IMR-90 (cell line): ENCODE data around the gene TTC24. TPM values are rescaled to one million over a fixed set of nuclear protein-coding genes. Genes with fewer than 3 reads are reported as not detected.

ENCODE experiments used
- ATAC-seq: fragments of 200-7000 bp; cut with Tn5 transposase; 2 replicates; pipeline ENCODE4 v1.9.1; 2020; ENCODE audit warnings: low read depth, mild to moderate bottlenecking, moderate library complexity
- BruUV-seq: library from RNA; stranded (reverse); fragments of 400-500 nt; replicated peaks from 2 replicates; lab custom pipeline; 2021; lab: Mats Ljungman, UMichigan
- CTCF ChIA-PET: fragments of 300-600 bp; formaldehyde crosslinking; extraction: SDS; loops from one replicate; lab custom pipeline; 2021; ENCODE audit warnings: antibody characterized with exemption; lab: Yijun Ruan, JAX
- POLR2A ChIA-PET: fragments of 300-600 bp; sonication (Branson Sonifier 250); formaldehyde crosslinking; loops from one replicate; lab custom pipeline; 2022; ENCODE audit warnings: antibody characterized with exemption; ENCODE audit not compliant: unreplicated experiment; lab: Charles Lee
- DNase-seq: peaks from one replicate; pipeline ENCODE4 v3.0.0; 2013
- H2AFZ ChIP-seq: replicated peaks from 2 replicates; pipeline ENCODE3; 2013; ENCODE audit warnings: low read length, mild to moderate bottlenecking; ENCODE audit not compliant: poor library complexity
- H2AK5ac ChIP-seq: 2 replicates; pipeline ENCODE4 v1.6.1; 2013; ENCODE audit warnings: low read depth, low read length, inconsistent platforms
- H2AK9ac ChIP-seq: replicated peaks from 2 replicates; pipeline ENCODE3; 2013; ENCODE audit warnings: mild to moderate bottlenecking, low read depth, low read length, moderate library complexity; ENCODE audit not compliant: poor library complexity
- H2BK120ac ChIP-seq: 2 replicates; pipeline ENCODE4 v1.6.1; 2013; ENCODE audit warnings: low read depth, low read length, inconsistent platforms
- H2BK15ac ChIP-seq: 3 replicates; pipeline ENCODE4 v1.6.1; 2013; ENCODE audit warnings: low read depth, low read length, inconsistent platforms
- H2BK20ac ChIP-seq: 2 replicates; pipeline ENCODE4 v1.6.1; 2013; ENCODE audit warnings: low read depth, mild to moderate bottlenecking, inconsistent platforms, low read length, moderate library complexity
- H2BK5ac ChIP-seq: 2 replicates; pipeline ENCODE4 v1.6.1; 2013; ENCODE audit warnings: mild to moderate bottlenecking, low read depth, low read length, inconsistent platforms; ENCODE audit not compliant: poor library complexity, severe bottlenecking
- H3K14ac ChIP-seq: replicated peaks from 2 replicates; pipeline ENCODE4 v1.6.1; 2013; ENCODE audit warnings: low read depth, low read length, inconsistent platforms
- H3K18ac ChIP-seq: 2 replicates; pipeline ENCODE4 v1.6.1; 2013; ENCODE audit warnings: low read depth, low read length, control low read depth
- H3K23ac ChIP-seq: 2 replicates; pipeline ENCODE4 v1.6.1; 2013; ENCODE audit warnings: low read depth, low read length, inconsistent platforms
- H3K27ac ChIP-seq: 2 replicates; pipeline ENCODE4 v1.5.1; 2013; ENCODE audit warnings: mild to moderate bottlenecking, control low read depth, low read length; ENCODE audit not compliant: insufficient read depth
- H3K27me3 ChIP-seq: 2 replicates; pipeline ENCODE4 v1.6.1; 2013; ENCODE audit warnings: low read length; ENCODE audit not compliant: control insufficient read depth, insufficient read depth
- H3K36me3 ChIP-seq: 2 replicates; pipeline ENCODE4 v1.6.1; 2013; ENCODE audit warnings: low read length, mixed read lengths; ENCODE audit not compliant: control insufficient read depth, insufficient read depth
- H3K4ac ChIP-seq: 2 replicates; pipeline ENCODE4 v1.6.1; 2013; ENCODE audit warnings: low read depth, low read length, inconsistent platforms
- H3K4me1 ChIP-seq: 2 replicates; pipeline ENCODE4 v1.6.1; 2013; ENCODE audit warnings: low read length, mixed read lengths; ENCODE audit not compliant: control insufficient read depth, insufficient read depth
- H3K4me2 ChIP-seq: 2 replicates; pipeline ENCODE4 v1.6.1; 2013; ENCODE audit warnings: low read depth, mild to moderate bottlenecking, control low read depth, low read length, moderate library complexity
- H3K4me3 ChIP-seq: 2 replicates; pipeline ENCODE4 v1.5.1; 2013; ENCODE audit warnings: low read depth, mild to moderate bottlenecking, control low read depth, low read length, moderate library complexity; ENCODE audit not compliant: insufficient read depth
- H3K56ac ChIP-seq: 2 replicates; pipeline ENCODE4 v1.6.1; 2013; ENCODE audit warnings: low read length, inconsistent platforms; ENCODE audit not compliant: insufficient read depth; ENCODE audit errors: extremely low read depth
- H3K79me1 ChIP-seq, 2 experiments: 2 replicates each; pipeline ENCODE4 v1.6.1; 2013; ENCODE audit warnings: low read length in 2 of 2, inconsistent platforms in 1 of 2, low read depth in 1 of 2
- H3K9ac ChIP-seq: 2 replicates; pipeline ENCODE4 v1.6.1; 2013; ENCODE audit warnings: low read depth, low read length, control low read depth
- H3K9me1 ChIP-seq: 2 replicates; pipeline ENCODE4 v1.6.1; 2013; ENCODE audit warnings: low read length, inconsistent platforms; ENCODE audit not compliant: insufficient read depth
- H3K9me3 ChIP-seq: 2 replicates; pipeline ENCODE4 v1.6.1; 2013; ENCODE audit warnings: low read length; ENCODE audit not compliant: control insufficient read depth, insufficient read depth
- H4K20me1 ChIP-seq: 2 replicates; pipeline ENCODE4 v1.6.1; 2013; ENCODE audit warnings: low read length, inconsistent platforms; ENCODE audit not compliant: insufficient read depth
- H4K5ac ChIP-seq: 2 replicates; pipeline ENCODE4 v1.6.1; 2013; ENCODE audit warnings: mild to moderate bottlenecking, low read depth, low read length, control low read depth
- H4K8ac ChIP-seq, 2 experiments: 2 replicates each; pipeline ENCODE4 v1.6.1; 2013; ENCODE audit warnings: low read depth in 2 of 2, low read length in 2 of 2, control low read depth in 1 of 2, inconsistent platforms in 1 of 2
- H4K91ac ChIP-seq: 2 replicates; pipeline ENCODE4 v1.6.1; 2013; ENCODE audit warnings: low read depth, low read length, inconsistent platforms; ENCODE audit not compliant: insufficient read depth
- BHLHE40 ChIP-seq: fragments of 150-350 bp; IDR thresholded peaks from 2 replicates; pipeline ENCODE4 v1.6.1; 2016; ENCODE audit warnings: mild to moderate bottlenecking, low read depth, low read length
- CEBPB ChIP-seq: IDR thresholded peaks from 2 replicates; pipeline ENCODE4 v1.6.1; 2012; ENCODE audit warnings: low read depth, low read length, improper control_type of control experiment
- CHD1 ChIP-seq: IDR thresholded peaks from 2 replicates; pipeline ENCODE4 v1.6.1; 2012; ENCODE audit warnings: low read depth, low read length, improper control_type of control experiment
- CTCF ChIP-seq: conservative IDR thresholded peaks from 2 replicates; pipeline ENCODE4 v1.5.1; 2012; ENCODE audit warnings: mild to moderate bottlenecking, low read depth, low read length, improper control_type of control experiment
- ELK1 ChIP-seq: fragments of 150-350 bp; IDR thresholded peaks from 2 replicates; pipeline ENCODE4 v1.6.1; 2016; ENCODE audit warnings: low read depth, mild to moderate bottlenecking, low read length, moderate library complexity, borderline replicate concordance
- MAFK ChIP-seq: IDR thresholded peaks from 2 replicates; pipeline ENCODE4 v1.6.1; 2012; ENCODE audit warnings: low read depth, low read length, improper control_type of control experiment
- POLR2A ChIP-seq: IDR thresholded peaks from 2 replicates; pipeline ENCODE4 v1.6.1; 2012; ENCODE audit warnings: mild to moderate bottlenecking, low read depth, low read length
- WGBS, 2 experiments: methylation state at CpG; one replicate each; pipeline versions ENCODE4 v1.1.5 to v1.1.7; 2013; ENCODE audit warnings: missing lambda C conversion rate in 2 of 2; ENCODE audit not compliant: insufficient read length in 1 of 2; ENCODE audit errors: extremely low coverage in 2 of 2; 5-methylcytosine and 5-hydroxymethylcytosine counted together
- dilution Hi-C: fragments of 300-500 bp; cut with HindIII; formaldehyde crosslinking; loops from one replicate; pipeline ENCODE4 v1.14.3; 2018; ENCODE audit warnings: low sequenced_read_pairs; ENCODE audit not compliant: unreplicated experiment
- in situ Hi-C: fragments of 300-500 bp; cut with MboI; formaldehyde crosslinking; loops from 3 replicates; pipeline ENCODE4 v1.14.3; 2019; ENCODE audit warnings: low sequenced_read_pairs, inconsistent platforms, mixed read lengths
- intact Hi-C: fragments of 100-400 bp; cut with micrococcal nuclease; formaldehyde crosslinking; loops from 2 replicates; pipeline ENCODE4 v1.10.0; 2022
- polyA plus RNA-seq, 3 experiments: library from polyadenylated mRNA; depleted of rRNA; stranded (reverse); fragments of >200 nt; gene quantifications; 2 replicates each; pipeline ENCODE4 v1.2.3, GENCODE V29; 2012; ENCODE audit warnings: low replicate concordance in 1 of 3
- total RNA-seq: library from RNA; depleted of rRNA; stranded (reverse); fragments of >200 nt; gene quantifications from 2 replicates; pipeline ENCODE4 v1.2.3, GENCODE V29; 2012

TTC24 gene
- total and polyA plus RNA-seq, 2 of the 4 experiments (the other 2 are of a cell fraction) = not detected

GRCh38 chr1:156629823-156630449 is 50.4 kb downstream of the TTC24 start:
- WGBS, 2 experiments = no CpG with 5 or more reads among the region's 8 CpGs
- no peak overlapping the region for H4K91ac ChIP-seq

More at GRCh38 chr1:156629823-156630449, 50.4 kb downstream of the TTC24 start:
- H2BK20ac ChIP-seq = no peak overlapping the region
- no peak overlapping the region for H2AFZ ChIP-seq
- no peak overlapping the region for H3K4ac ChIP-seq
- H2BK15ac ChIP-seq = no peak overlapping the region
- ATAC-seq (no peak), DNase-seq (no peak)
- H3K9me1 ChIP-seq = no peaks in the 10 kb centered on the region
- no peak overlapping the region for H3K4me3 ChIP-seq
- H3K9ac ChIP-seq = no peak overlapping the region
- POLR2A ChIA-PET = no interaction called here
- no peaks in the 10 kb centered on the region; the same call in 1 of the 2 replicates for H3K4me1 ChIP-seq
- H3K27ac ChIP-seq = no peak overlapping the region
- intact Hi-C loops (no loop called here), dilution Hi-C loops (no loop called here), in situ Hi-C loops (no loop called here)
- BruUV-seq = no TSS peak
- no peak overlapping the region for H2BK120ac ChIP-seq
- no peak overlapping the region for H2BK5ac ChIP-seq
- no peak overlapping the region for H2AK5ac ChIP-seq
- H3K36me3 ChIP-seq = no peaks in the 10 kb centered on the region
- no peaks in the 10 kb centered on the region for H3K79me1 ChIP-seq
- CTCF ChIA-PET = interaction anchor here (0.6 kb wide), 1 partner anchor 55 kb away, joined by 4 read pairs; no protein-coding TSS in a partner anchor
- peaks cover 7% of the 10 kb centered on the region; the same call in 1 of the 2 replicates for H4K20me1 ChIP-seq
- H3K9me3 ChIP-seq = no peaks in the 10 kb centered on the region
- H3K56ac ChIP-seq = no peak overlapping the region
- H2AK9ac ChIP-seq = no peak overlapping the region
- no peak overlapping the region for H4K8ac ChIP-seq
- peaks cover 56% of the 10 kb centered on the region for H3K27me3 ChIP-seq
- H3K18ac ChIP-seq = no peak overlapping the region
- TF ChIP-seq BHLHE40 = no peak
- no peak for TF ChIP-seq CEBPB
- no peak for TF ChIP-seq ELK1
- TF ChIP-seq POLR2A = no peak
- TF ChIP-seq CHD1 = no peak
- no peak for TF ChIP-seq MAFK
- no peak for TF ChIP-seq CTCF
- no peak overlapping the region for H3K23ac ChIP-seq
- H3K14ac ChIP-seq = no peak overlapping the region
- H4K5ac ChIP-seq = no peak overlapping the region
- H3K4me2 ChIP-seq = no peak overlapping the region
